Neural crest cell (in vitro differentiated cells): ENCODE measurements around the gene HACE1. TPM values are rescaled to one million over a fixed set of nuclear protein-coding genes. Genes with fewer than 3 reads are reported as not detected.

Source experiments
- DNase-seq: peaks from one replicate; pipeline ENCODE4 v3.0.0; 2021; ENCODE audit warnings: low read depth, mixed read lengths, low spot score
- H3K27ac Mint-ChIP-seq: one replicate; pipeline ENCODE4 v1.8.0; 2021; ENCODE audit warnings: mild to moderate bottlenecking, mixed read lengths; ENCODE audit not compliant: unreplicated experiment
- H3K27me3 Mint-ChIP-seq: 2 replicates; pipeline ENCODE4 v1.8.0; 2021; ENCODE audit warnings: low read depth, mild to moderate bottlenecking, mixed read lengths
- H3K36me3 Mint-ChIP-seq: 2 replicates; pipeline ENCODE4 v1.8.0; 2021; ENCODE audit warnings: low read depth, mild to moderate bottlenecking, mixed read lengths
- H3K4me1 Mint-ChIP-seq: 2 replicates; pipeline ENCODE4 v1.8.0; 2021; ENCODE audit warnings: mixed read lengths
- H3K4me3 Mint-ChIP-seq: one replicate; pipeline ENCODE4 v1.8.0; 2021; ENCODE audit warnings: mild to moderate bottlenecking, mixed read lengths
- H3K9me3 Mint-ChIP-seq: 2 replicates; pipeline ENCODE4 v1.8.0; 2021; ENCODE audit warnings: mixed read lengths
- total RNA-seq: library from RNA; stranded (reverse); gene quantifications from 2 replicates; pipeline ENCODE4 v1.2.1, GENCODE V29; 2021
- TF ChIP-seq, protein P1 (sequence below): fragments of 200-600 bp; sonication (generic); conservative IDR thresholded peaks from 2 replicates; pipeline ENCODE4 v1.5.0; 2021; ENCODE audit warnings: antibody characterized with exemption, mild to moderate bottlenecking

HACE1 gene
- total RNA-seq, 1 donor from 2014 or later = 23.9 TPM

- H3K4me1 Mint-ChIP-seq = no peaks in the 10 kb centered on the region
- DNase-seq = no peak
- no peak overlapping the region for H3K4me3 Mint-ChIP-seq
- no peak overlapping the region for H3K27ac Mint-ChIP-seq
- H3K36me3 Mint-ChIP-seq = peaks cover 7% of the 10 kb centered on the region
- H3K9me3 Mint-ChIP-seq = peaks cover 8% of the 10 kb centered on the region
- H3K27me3 Mint-ChIP-seq = no peaks in the 10 kb centered on the region
- TF ChIP-seq, protein P1, sequence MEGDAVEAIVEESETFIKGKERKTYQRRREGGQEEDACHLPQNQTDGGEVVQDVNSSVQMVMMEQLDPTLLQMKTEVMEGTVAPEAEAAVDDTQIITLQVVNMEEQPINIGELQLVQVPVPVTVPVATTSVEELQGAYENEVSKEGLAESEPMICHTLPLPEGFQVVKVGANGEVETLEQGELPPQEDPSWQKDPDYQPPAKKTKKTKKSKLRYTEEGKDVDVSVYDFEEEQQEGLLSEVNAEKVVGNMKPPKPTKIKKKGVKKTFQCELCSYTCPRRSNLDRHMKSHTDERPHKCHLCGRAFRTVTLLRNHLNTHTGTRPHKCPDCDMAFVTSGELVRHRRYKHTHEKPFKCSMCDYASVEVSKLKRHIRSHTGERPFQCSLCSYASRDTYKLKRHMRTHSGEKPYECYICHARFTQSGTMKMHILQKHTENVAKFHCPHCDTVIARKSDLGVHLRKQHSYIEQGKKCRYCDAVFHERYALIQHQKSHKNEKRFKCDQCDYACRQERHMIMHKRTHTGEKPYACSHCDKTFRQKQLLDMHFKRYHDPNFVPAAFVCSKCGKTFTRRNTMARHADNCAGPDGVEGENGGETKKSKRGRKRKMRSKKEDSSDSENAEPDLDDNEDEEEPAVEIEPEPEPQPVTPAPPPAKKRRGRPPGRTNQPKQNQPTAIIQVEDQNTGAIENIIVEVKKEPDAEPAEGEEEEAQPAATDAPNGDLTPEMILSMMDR = no peak
Measured at GRCh38 chr6:104888066-104888465, 28.3 kb upstream of the HACE1 start.

- DNase-seq = no peak
- TF ChIP-seq, protein P1 = no peak
- Mint-ChIP-seq H3K36me3 (peaks cover 7% of the 10 kb centered on the region), H3K9me3 (peaks cover 8% of the 10 kb centered on the region), H3K27ac (no peak overlapping the region), H3K4me1 (no peaks in the 10 kb centered on the region), H3K27me3 (no peaks in the 10 kb centered on the region), H3K4me3 (no peak overlapping the region)
Measured at GRCh38 chr6:104887350-104887749, 27.6 kb upstream of the HACE1 start.

GRCh38 chr6:104885518-104886043 lies 25.9 kb upstream of the HACE1 start:
- Mint-ChIP-seq H3K4me1 (no peaks in the 10 kb centered on the region), H3K36me3 (peaks cover 7% of the 10 kb centered on the region), H3K27ac (no peak overlapping the region), H3K27me3 (no peaks in the 10 kb centered on the region), H3K4me3 (no peak overlapping the region), H3K9me3 (peaks cover 8% of the 10 kb centered on the region)
- TF ChIP-seq, protein P1 = no peak
- no peak for DNase-seq

DNA sequence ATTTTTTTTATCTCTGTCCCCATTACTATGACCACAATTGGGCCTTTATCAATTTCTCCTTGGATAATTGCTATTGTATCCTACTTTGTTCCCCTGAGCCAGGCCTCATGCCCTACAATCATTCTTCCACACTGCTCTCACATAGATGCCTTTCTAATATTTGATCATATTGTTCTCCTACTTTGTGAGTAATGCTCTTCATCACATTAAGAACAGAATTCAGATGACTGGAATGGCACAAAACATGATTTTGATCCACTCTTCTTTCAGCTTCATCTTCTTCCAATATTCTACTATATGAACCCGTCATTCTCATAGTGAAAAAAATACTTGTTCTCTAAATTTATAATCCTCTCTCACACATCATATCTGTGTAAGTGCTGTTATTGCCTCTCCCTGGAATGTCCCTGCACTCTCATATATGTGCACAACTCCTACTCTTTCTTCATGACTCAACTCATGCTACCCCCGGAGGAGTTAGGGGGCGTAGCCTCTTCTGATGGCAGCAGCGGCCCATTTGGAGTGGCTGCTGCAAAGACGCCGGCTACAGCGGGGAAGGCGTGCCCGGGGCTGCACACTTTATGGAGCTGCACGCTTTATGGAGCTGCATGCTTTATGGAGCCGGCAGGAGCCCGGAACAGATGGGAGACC lies 25.3 kb upstream of the HACE1 start:
- TF ChIP-seq, protein P1 = no peak
- H3K27me3 Mint-ChIP-seq = no peaks in the 10 kb centered on the region
- no peak overlapping the region for H3K27ac Mint-ChIP-seq
- H3K36me3 Mint-ChIP-seq = peaks cover 7% of the 10 kb centered on the region
- H3K9me3 Mint-ChIP-seq = peaks cover 8% of the 10 kb centered on the region
- H3K4me3 Mint-ChIP-seq = no peak overlapping the region
- DNase-seq = no peak
- no peaks in the 10 kb centered on the region for H3K4me1 Mint-ChIP-seq

DNA sequence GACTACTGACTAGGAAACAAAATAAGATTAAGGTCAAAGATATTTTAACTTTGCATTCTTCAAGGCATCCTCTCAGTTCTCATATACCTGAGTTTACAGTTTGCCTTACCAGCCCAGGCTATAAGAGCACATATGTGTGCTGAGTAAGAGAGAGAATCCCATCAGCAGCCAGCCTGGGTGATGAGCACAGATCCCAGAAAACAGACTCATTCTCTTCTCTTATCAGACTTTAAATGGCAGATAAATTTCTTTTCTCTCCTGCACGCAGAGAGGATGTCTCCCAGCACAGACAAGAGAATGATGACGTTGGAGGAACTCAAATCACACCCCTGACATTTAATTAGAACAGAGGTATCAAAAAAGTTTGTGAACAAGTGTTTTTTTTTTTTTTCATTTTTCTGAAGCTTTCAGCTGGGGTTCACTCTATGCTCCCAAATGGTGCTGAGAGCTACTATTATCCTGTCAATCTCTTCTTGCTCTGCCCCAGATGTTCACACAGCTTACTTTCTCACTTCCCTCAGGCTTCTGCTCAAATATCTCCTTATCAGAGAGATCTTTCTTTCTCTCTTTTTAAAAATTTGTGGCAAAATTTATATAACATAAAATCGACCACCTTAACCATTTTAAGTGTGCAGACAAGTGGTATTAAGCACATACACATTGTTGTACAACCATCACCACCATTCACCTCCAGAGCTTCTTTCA lies 22.4 kb upstream of the HACE1 start:
- H3K9me3 Mint-ChIP-seq = no peaks in the 10 kb centered on the region
- H3K4me3 Mint-ChIP-seq = no peak overlapping the region
- no peaks in the 10 kb centered on the region for H3K4me1 Mint-ChIP-seq
- H3K27me3 Mint-ChIP-seq = no peaks in the 10 kb centered on the region
- no peak for DNase-seq
- H3K36me3 Mint-ChIP-seq = no peaks in the 10 kb centered on the region
- no peak overlapping the region for H3K27ac Mint-ChIP-seq
- TF ChIP-seq, protein P1 = no peak
